HG02571 (cell line): ENCODE results near the gene MT1E.
"Not testable (repeated sequence)": the region's sequence is repeated elsewhere in the genome, so short reads cannot be mapped to it uniquely, and the experiment has no call there.

Experiments used
- ATAC-seq: cut with Tn5 transposase; IDR thresholded peaks from one replicate; pipeline ENCODE4 v1.9.1; 2021; ENCODE audit warnings: mild to moderate bottlenecking, moderate library complexity; ENCODE audit not compliant: unreplicated experiment

Gene MT1E

GRCh38 chr16:56606476-56607108, 19.0 kb upstream of the MT1E start:
- no peak for ATAC-seq

- ATAC-seq: no peak
Measured at GRCh38 chr16:56607109-56607618, 18.4 kb upstream of the MT1E start.

DNA sequence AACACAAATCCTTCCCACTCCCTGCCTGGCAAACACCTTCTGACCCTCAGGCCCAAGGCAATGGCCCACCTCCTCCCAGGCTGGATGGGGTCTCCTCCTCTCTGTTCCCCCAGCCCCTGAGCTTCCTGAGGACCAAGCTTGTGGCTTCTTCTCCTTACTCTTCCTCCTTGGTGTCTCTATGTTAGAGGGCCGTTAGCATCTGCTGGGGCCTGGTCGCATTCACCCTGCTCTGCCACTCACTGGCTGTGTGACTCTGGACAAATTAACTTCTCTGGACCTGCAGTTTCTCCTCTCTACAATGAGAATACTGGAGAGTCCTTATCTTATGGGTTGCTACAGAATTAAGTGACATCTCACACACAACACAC, 17.9 kb upstream of the MT1E start:
- no peak for ATAC-seq

- ATAC-seq: peak; percentile 88
Measured at GRCh38 chr16:56608043-56608875, 17.3 kb upstream of the MT1E start, which contains the start of gene MT2A. MT2A (plus strand) TSS chr16:56608584; CDS start chr16:56608656, 72 bp downstream.

DNA sequence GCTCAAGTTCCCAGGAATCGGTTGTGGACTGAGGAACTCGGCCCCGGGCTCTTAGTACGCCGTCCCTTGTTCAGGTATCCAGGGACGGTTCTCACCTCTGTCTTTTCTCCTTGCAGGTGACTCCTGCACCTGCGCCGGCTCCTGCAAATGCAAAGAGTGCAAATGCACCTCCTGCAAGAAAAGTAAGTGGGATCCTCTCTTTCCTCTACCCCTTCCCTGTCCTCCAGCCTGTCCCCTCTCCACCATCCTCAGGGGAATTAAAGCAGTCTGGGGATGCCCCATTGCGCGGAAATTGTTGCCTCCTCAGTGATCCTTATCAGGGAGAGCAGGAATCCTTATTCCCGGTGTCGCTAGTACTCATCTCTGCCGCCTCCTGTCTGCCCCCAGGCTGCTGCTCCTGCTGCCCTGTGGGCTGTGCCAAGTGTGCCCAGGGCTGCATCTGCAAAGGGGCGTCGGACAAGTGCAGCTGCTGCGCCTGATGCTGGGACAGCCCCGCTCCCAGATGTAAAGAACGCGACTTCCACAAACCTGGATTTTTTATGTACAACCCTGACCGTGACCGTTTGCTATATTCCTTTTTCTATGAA, 16.6 kb upstream of the MT1E start:
- ATAC-seq: no peak

DNA sequence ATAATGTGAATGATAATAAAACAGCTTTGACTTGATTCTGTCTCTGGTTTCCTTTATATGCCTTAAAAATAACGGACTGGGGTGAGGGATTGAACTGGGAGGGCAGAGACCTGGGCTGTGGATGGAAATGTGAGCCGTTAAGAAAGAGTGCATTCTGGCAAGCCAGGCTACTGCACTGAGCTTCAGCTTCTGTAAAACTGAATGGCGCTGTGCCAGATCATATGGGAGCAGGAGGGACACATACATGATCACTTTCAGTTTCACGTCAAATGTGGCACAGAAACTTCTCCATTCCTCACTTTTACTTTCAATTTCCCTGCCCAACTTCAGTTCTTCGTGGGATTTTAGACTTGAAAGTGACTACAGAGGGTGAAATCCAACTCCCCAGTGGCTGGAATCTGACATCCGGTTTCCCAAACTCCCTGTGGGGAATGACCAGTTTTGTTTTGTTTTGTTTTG, 16.1 kb upstream of the MT1E start:
- ATAC-seq: peak; percentile 42

GRCh38 chr16:56610017-56610608, 15.5 kb upstream of the MT1E start:
- ATAC-seq: no peak

- ATAC-seq: no peak
Measured at GRCh38 chr16:56610609-56611111, 14.9 kb upstream of the MT1E start.

DNA sequence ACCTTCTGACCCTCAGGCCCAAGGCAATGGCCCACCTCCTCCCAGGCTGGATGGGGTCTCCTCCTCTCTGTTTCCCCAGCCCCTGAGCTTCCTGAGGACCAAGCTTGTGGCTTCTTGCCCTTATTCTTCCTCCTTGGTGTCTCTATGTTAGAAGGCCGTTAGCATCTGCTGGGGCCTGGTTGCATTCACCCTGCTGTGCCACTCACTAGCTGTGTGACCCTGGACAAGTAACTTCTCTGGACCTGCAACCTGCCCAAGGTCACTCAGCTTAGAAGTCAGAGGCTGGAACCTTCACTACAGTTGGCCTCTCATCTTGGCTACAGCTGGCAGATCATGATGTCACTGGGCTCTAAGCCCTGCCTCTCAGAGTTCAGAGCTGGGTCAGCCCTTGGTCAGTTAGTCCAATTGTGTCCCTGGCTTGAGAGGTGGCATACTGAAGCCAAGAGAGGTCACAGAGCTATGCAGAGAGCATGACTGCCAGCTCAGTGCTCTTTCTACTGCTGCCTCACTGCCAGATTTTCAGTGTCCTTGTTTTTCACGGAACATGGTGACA, 14.2 kb upstream of the MT1E start:
- ATAC-seq: no peak

DNA sequence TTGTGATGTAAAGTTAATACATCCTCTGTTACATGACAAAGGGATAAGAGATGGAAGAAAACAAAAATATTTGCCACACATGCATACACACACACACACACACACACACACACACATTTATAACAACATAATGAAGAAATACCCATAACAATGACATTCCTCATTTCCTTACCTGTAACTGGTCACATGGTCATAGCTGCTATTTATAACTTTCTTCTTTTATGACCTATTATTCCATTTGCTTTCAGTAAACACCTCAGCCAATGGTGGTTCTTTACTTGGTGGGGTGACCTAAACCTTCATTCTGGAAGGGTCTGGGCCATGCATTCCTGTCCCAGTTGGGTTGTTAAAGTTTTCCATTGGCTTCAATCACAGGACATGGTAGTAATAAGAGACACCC, 11.9 kb upstream of the MT1E start:
- no peak for ATAC-seq

DNA sequence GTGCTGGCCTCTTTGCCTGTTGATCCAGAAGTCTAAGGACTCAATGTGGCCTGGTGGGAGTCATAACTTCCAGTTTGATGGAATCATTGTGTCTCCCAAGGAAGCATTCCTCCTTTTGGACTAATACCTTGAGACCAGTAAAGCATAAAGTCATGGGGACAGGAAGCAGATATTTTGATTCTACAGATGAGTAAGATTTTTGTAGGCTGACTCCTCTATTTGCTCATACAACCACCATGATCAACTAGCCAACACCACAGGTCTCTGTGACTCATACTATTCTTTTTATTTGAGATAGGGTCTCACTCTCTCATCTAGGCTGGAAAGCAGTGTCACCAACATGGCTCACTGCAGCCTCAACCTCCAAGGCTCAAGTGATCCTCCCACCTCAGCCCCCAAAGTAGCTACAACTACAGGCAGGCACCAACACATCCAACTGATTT, 11.0 kb upstream of the MT1E start:
- ATAC-seq: no peak

DNA sequence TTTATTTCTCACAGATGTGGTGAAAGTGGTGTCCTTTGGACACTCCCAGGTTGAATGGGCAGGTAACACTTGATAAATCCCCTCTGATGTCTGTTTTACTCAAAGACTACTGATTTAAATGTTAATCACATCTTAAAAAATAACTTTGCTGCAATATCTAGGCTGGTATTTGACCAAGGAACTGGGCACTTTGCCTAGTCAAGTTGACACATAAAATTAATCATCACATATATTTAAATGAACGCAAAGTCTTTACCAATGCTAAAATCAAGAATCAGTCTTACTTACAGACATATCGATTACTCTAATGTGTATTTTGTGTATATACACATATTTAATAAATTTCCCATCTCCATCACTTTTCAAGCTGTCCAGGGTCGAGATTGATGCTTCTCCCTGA, 10.2 kb upstream of the MT1E start:
- ATAC-seq: no peak

DNA sequence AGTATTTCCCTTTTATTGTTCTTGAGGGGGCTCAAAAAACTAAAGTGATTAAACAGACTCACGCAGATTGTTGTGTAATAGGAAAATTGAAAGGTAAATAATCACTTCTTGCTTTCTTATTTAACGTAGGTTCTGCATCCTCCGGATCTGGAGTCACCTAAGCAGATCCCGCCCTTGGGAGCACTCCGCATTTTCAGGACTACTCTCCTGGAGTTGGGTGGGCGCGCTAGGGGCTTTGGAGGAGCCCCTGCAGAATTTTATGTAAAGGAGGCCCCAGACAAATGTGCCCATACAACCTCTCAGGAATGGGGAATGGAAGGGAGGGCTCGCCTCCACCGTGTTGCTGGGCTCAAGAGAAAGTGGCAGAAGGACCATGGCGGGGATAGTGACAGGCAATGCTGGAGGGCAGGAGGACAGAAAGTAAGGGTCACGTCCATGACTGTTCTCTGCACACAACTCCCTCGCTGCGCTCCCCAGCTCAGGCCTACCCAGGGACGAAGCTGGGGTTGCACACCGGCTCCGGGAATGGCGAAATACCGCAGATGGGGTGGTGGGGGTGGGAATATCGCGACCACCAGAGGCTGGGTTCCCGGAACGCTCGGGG, 8.9 kb upstream of the MT1E start:
- no peak for ATAC-seq

DNA sequence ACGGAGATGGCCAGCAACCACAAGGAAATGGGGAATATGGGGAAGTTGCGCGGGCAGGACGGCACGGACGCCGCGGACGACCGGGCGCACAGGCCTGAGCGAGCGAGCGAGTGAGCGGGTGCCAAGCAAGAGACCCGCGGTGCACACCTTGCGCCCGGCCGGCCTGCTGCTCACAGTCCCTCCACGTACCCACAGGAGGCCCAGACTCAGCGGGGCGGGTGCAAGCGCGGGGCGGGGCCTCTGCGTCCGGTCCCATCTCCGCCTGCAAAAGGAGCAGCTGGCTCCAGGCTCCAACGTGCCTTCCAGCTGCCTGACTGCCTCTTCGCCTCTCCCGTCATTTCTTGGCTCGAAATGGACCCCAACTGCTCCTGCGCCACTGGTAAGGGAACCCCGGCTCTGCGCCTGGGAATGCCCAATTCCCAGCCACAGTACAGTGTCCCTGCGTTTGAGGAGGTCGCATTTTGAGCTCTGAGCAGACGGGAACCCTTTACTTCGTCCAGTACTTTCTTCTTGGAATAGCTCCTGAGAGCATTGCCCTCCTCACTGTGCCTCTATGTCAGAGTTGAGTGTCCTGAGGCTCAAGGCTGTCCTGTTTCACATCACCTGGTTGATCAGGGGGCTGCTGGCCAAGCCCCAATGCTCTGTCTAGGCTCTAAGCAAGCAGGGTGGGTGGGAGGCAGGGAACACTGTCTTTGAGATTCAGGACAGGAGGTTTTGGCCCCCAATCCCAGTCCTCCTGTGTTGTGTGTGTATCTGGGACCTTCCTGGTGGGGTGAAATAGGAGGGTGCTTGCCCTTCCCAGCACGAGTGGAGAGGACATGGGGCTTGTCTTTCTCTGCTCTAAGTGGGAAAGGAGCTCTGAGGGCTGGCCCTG, 8.1 kb upstream of the MT1E start:
- ATAC-seq: no peak

DNA sequence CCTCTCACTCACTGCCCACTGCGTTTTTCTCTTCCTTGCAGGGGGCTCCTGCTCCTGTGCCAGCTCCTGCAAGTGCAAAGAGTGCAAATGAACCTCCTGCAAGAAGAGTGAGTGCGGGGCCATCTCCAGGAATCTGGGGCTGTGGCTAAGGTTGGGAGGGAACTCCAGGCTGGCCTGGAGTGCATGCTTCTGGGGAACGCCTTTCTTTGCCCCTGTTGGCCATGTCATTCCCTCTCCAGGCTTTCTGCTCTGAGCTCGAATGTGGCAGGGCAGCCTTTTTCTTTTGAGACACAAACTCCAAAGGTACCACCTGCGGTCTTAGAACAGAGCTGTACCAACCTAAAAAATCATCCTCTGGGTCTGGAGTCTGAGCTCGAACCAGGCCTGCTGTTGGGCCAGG, 7.4 kb upstream of the MT1E start:
- no peak for ATAC-seq

DNA sequence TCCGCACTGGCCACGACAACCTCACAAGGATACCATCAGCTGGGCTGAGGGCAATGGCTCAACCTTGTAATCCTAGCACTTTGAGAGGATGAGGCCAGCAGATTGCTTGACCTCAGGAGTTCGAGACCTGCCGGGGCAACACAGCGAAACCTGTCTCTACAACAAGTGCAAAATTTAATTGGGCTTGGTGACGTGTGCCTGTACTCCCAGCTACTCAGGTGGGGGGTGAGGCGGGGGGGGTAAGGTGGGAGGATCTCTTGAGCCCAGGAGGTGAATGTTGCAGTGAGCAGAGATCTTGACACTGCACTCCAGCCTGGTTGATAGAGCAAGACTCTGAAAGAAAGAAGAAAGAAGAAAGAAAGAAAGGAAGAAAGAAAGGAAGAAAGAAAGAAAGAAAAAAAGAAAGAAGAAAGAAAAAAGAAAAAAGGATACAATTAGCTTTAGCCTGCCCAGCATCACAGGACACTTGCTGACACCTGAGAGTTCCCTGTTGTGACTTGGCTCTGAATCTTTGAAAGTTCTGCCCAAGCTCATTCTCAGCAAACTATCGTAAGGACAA, 5.2 kb upstream of the MT1E start:
- no peak for ATAC-seq

DNA sequence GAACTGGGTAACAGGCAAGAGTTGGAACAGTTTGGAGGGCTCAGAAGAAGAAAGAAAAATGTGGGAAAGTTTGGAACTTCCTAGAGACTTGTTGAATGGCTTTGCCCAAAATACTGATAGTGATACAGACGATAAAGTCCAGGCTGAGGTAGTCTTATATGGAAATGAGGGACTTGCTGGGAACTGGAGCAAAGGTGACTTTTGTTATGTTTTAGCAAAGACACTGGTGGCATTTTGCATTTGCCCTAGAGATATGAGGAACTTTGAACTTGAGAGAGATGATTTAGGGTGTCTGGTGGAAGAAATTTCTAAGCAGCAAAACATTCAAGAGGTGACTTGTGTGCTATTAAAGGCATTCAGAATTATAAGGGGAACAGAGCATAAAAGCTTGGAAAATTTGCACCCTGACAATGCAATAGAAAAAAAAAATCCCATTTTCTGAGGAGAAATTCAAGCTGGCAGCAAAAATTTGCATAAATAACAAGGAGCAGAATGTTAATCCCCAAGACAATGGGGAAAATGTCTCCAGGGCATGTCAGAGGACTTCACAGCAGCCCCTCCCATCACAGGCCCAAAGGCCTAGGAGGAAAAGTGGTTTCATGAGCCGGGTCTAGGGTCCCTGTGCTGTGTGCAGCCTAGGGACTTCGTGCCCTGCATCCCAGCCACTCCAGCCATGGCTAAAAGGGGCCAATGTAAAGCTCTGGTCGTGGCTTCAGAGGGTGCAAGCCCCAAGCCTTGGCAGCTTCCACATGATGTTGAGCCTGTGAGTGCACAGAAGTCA, 3.7 kb upstream of the MT1E start:
- not testable (repeated sequence) for ATAC-seq

- ATAC-seq: not testable (repeated sequence)
Measured at GRCh38 chr16:56623184-56623583, 2.4 kb upstream of the MT1E start.
